Fibroblast of skin of abdomen (primary cell): ENCODE results near the gene ZNRD2.

Experiments
- DNase-seq: peaks from one replicate; pipeline ENCODE4 v3.0.0-alpha.2; 2013

Gene ZNRD2

DNA sequence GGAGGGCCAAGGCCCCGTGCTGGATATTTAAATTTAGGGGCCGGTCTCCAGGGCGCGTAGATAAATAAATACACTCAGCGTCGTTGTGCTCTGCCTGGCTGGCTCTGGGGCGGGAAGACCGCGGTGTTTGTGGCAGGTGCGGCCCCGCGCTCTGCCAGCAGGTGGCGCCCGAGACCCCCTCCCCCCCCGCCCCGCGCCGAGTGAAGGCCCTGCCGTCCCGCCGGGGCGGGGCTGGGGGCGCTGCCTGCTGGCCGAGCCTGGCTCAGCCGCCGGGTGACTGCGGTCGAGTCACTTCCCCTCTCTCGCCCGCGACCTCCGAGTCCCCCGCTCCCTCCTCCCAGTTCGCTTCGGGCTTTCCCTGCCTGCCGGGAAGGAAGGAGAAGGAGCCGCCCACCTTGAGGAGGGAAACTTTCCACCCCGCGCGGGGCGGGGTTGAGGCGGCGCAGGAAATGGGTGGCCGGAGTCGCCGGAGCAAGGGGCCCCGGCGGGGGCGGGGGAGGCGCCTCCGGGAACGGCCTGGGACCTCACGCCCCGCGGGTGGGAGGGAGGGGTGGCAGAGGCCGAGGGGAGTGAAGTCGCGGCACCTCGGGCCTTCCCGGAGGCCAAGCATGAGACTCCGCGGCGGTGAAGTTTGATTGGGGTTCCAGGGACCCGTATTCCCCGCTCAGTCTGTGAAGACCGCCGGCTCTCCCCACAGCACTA is 4.0 kb downstream of the ZNRD2 start:
- peak; percentile 95 for DNase-seq

GRCh38 chr11:65574811-65575567 is 4.7 kb downstream of the ZNRD2 start:
- peak; percentile 12 for DNase-seq

DNA sequence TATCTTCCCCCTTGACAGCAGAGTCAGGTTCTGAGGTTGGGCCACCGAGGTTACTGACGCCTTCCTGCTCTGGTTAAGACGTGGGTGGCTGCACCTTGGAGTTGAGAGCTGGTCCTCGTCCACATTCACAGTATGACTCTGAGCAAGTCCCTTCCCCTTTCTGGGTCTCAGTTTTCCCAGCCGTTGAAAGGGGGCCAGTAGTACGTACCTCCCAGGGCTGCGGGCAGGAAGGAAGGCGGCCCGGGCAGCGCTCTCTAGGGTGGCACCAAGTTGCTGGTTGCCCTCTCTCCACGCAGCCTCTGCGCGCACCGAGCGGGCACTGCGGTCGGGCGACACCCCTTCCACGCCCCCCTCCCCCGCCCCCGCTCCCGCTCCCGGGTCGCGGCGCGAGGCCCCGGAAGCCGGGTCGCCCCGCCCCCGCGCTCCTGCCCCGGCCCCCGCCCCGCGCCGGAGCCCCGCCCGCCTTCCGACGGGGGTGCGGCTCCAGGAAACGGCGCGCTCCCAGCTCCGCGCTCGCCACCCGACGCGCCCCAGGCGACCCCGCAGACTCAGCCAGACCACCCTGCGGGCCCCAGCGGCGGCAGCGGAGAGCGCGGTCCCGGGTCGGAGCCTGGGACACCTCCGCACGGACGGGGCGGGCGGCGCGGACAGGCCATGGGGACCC is 5.4 kb downstream of the ZNRD2 start, which contains the start of gene EHBP1L1:
EHBP1L1 (plus strand) TSS at position 486 of the 664 bp plus-strand sequence. CDS start 250 bp downstream, outside the sequence.
- peak; percentile 51 for DNase-seq

DNA sequence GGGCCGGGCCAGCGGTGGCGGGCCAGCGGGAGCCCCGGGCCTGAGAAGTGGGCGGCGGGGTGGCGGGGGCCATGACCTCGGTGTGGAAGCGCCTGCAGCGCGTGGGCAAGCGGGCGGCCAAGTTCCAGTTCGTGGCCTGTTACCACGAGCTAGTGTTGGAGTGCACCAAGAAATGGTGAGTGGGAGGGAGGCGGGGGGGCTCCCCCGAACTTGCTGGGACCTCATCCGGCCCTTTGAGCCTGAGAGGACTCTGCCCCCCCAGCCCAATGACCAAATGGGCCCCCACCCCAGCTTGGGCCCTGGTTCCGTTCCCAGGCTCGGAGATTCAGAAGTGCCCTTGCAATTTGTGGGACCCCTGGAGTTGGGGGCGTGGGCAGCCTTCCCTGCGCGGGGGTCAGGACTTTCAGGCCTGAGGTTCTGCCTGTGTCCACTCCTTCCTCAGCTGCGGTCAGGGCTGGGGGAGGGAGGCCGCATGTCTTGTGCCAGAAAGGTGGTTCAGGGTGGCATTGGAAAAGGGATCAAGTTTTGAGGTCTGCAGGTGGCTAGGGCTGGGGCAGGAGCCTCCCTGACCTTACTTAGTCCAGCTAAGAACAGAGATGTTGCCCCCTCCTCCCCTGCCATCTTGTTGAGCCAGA is 6.1 kb downstream of the ZNRD2 start:
- DNase-seq = no peak

GRCh38 chr11:65576867-65577755 is 6.8 kb downstream of the ZNRD2 start:
- DNase-seq = peak; percentile 30

DNA sequence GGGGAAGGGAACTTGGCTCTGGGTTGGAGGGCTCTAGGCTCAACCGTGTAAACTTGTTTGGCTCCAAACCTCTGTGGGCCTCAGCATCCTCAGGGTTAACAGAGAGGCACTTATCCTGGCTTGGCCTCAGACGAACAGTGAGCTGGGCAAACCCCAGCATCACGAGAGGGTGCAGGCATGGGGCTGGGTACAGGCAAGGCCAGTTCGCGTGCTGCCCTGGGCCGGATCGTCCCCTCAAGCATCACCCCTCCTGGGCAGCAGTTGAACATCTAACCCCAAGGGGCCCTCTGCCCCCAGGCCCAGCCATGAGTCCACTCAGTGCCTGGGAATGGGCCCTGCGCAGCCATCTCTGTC is 7.5 kb downstream of the ZNRD2 start:
- DNase-seq = no peak

DNA sequence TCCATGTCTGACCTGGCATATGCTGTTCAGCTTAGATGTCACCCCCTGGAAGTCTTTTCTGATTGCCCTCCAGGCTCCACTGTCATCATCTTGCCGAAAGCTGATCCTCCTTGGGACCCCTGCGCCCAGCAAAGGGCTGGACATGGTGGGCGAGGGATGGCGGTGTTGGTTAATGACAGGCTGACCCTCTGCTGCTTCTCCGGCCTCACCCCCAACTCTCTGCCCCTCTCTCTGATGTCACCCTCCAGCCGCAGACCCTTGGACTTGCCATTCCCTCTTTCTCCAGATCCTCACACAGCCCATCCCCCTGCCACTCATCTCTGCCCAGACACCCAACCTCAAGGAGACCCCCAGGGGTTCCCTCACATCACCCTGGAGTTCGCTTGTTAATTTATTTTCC is 7.9 kb downstream of the ZNRD2 start:
- no peak for DNase-seq

DNA sequence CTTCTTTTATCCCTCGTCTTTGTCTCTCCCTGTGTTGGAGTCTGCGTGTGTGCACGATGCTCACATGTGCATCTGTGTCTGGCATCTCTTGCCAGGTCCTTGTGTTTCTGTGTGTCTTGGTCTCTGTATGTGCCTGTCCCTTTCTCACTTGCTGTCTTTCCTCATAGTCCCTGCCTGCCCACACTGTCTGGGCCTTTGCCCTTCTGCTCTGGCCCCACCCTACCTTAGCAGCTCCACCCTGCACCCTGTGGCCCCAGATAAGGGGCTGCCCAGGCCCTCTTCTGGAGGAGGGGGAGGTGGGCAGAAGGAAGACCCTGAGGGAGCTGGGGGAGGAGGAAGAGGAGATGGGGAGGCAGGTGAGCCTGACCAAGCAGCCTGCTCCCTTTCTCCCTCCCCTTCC is 8.4 kb downstream of the ZNRD2 start:
- DNase-seq = no peak

DNA sequence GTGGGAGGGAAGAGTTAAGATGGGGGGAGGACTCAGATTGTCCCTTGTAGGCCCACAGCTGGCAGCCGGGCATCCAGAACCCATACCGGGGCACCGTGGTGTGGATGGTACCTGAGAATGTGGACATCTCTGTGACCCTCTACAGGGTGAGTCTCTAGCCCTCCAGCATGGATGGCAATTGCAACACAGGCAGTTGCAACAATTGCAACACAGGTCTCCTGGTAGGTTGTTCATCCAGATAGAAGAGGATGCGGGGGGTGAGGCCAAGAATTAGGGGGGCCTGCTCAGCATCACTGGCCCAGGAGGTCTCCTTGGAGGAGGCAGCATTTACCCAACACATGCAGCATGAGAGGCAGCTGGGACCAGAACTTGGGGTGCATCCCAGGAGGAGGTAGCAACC is 9.0 kb downstream of the ZNRD2 start:
- DNase-seq = no peak

DNA sequence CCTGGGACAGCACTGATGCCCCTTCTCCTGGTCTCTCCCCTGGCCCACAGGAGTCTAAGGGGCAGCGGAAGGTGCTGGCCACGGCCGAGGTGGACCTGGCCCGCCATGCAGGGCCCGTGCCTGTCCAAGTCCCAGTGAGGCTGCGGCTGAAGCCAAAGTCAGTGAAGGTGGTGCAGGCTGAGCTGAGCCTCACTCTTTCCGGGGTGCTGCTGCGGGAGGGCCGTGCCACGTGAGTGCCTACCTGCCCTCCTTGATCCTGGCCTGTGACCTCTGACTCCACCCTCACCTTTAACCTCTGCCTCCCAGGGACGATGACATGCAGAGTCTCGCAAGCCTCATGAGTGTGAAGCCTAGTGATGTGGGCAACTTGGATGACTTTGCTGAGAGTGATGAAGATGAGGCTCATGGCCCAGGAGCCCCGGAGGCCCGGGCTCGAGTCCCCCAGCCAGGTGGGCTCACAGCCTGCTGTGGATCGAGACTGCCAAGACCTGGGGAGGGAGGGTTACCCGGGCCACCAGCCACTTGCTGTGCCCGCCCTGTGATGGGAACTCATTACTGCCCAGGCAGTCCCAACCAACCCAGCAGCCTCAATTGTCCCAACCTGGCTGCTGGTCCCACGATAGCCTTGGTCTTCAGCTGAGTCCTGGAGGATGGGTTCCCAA is 9.9 kb downstream of the ZNRD2 start:
- DNase-seq = no peak

- no peak for DNase-seq
Measured at GRCh38 chr11:65580756-65581155, 10.5 kb downstream of the ZNRD2 start.

DNA sequence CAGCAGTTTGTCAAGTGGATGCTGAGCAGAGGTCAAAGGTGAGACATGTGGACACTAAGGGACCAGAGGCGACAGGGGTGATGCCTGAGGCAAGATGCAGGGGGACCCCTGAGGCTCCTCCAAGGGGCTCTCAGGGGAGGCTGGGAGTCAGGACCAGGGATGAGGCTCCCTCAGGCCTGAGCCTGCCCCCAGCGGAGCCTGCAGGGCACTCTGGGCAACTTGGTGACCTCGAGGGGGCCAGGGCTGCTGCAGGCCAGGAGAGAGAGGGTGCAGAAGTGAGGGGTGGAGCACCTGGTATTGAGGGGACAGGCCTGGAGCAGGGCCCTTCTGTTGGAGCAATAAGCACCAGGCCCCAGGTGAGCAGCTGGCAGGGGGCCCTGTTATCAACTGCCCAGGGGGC is 11.7 kb downstream of the ZNRD2 start:
- DNase-seq = no peak

- DNase-seq = no peak
Measured at GRCh38 chr11:65583589-65583988, 13.3 kb downstream of the ZNRD2 start.

DNA sequence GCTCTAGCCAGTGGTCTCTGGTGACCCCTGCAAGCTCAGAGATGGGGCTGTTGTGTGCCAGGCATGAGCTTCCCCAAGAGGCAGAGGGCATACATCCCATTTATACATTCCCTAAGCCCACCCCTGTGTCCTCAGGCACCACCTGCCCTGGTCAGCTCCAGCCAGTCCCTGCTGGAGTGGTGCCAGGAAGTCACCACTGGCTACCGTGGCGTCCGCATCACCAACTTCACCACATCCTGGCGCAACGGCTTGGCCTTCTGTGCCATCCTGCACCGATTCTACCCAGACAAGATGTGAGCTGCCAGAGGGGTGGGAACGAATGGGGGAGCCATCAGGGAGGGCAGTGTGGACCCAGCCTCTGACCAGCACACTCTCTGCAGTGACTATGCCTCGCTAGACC is 13.8 kb downstream of the ZNRD2 start:
- no peak for DNase-seq

DNA sequence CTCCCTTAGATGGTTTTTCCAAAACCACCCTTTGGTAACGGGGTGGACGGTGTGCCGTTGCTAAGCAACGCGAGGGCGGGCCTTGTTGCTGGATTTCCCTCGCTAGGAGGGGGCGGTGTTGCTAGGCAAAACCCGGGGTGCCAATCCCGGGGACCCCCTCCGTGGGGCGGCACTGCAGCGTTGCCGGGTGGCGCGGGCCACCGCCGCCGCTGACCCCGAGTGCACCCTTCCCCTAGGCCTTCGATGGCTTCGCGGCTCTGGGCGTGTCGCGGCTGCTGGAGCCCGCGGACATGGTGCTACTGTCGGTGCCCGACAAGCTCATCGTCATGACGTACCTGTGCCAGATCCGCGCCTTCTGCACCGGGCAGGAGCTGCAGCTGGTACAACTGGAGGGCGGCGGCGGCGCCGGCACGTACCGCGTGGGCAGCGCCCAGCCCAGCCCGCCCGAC is 14.5 kb downstream of the ZNRD2 start:
- DNase-seq = no peak

DNA sequence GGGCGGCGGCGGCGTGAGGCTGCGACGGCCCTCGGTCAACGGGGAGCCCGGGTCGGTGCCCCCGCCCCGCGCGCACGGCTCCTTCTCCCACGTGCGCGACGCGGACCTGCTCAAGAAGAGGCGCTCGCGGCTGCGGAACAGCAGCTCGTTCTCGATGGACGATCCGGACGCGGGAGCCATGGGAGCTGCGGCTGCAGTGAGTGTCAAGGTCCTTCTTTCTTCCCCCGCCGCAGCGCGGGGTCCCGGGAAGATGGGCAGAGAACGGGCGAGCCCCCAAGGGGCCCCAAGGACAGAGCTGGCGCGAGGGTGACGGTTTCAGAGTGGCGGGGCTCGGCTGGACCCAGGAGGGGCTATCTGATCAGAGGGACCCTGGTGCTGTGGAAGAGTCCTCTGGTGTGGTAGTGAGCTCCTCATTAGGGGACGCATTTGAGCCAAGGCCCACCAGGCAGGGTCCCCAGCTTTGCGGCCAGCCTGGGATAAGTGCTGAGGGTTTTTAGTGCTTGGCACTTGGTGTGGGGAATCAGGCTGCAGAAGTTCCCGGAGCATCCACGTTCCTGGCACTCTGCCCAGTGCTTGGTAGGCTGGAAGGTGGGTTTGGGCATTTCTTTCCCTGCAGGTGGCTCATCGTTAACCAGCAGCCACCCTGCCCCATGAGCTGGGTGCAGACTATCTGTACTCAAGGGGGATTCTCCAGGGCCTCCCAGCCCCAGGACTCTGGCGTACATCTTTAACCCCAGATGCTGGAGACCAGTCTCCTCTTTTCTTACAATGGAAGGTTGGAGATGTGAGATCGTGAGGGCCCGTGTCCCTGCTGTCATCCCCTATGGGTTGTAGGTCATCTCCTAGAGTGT is 15.3 kb downstream of the ZNRD2 start:
- no peak for DNase-seq

DNA sequence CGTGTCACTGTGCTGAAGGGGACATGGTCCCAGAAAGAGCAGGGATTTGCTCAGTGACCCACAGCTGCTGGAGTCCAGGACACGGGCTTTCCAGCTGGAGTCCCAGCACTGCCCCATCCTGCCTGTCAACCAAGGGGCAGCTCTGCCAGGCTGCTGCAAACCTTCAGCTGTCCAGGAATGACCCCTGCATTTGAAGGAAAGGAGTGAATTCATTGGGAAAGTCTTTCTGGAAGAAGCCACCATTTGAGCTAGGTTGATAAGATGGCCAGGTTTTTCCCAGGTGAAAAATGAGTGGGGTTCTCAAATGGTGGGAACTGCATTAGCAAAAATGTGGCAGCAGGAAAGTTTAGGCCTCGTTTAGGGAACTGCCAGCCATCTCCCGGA is 16.0 kb downstream of the ZNRD2 start:
- no peak for DNase-seq

DNA sequence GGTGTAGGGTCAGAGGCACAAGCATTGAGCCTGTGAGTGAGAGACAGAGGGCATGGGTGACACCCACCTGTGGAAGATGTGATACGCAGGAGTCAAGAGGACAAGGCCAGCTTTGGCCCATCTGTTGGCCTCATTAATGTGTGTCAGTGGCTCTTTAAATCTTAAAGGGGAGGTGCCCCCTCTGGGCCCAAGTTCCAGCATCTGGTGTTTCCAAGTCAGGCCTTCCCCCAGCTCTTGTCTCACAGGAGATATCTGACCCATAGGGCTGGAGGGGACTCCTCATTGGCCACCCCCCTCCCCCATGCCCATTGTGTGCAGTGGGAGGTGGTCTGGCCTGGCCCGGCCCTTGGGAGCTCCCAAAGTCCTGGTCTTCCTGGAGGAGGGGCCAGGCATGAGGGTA is 16.4 kb downstream of the ZNRD2 start:
- peak; percentile 25 for DNase-seq

DNA sequence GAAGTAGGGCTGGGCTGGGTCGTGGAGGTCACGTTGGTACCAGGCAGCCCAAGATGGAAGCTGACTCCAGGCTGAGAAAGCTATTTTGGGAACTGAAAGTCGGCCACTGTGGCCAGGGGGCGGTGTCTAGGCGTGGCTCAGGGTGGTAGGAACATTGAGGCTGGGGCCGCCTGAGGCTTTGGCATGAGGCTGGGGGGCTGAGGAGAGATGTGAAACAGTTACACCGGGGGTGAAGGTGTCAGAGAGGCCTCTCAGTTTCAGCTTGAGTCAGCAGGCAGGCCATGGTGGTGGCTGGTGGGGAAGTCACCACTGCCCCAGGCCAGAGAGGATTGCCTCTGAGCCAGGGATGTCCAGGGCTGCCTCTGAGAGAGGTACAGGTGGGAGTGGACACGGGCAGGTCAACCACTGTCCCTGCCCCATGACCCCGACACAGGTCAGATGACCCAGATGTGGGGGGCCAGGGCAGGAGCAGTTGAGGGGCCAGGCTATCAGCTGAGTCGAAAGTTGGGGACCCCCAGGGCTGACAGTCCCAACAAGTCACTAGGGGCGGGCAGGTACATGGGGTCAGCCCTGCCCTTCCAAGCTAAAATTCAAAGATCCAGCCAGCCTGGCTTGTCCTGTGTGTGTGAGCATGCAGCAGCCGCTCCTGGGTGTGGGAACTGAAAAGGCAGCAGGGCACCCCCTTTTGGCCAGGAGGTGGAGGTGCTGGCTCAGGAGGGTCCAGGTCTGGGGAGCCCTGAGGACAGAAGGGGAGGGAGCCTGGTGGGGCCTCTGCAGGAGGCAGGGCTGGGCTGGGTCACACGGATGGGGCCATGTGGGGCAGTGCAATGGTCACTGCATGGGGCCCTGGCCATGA is 18.1 kb downstream of the ZNRD2 start:
- DNase-seq = peak; percentile 37
